AG09309 (cell line): ENCODE data around the gene ADAMTS10.

Source experiments
- DNase-seq: peaks from one replicate; pipeline ENCODE4 v3.0.0-alpha.2; 2010; ENCODE audit warnings: low read depth
- H3K4me3 ChIP-seq: 2 replicates; pipeline ENCODE4 v1.5.1; 2011; ENCODE audit warnings: mild to moderate bottlenecking, low read depth, low read length, moderate library complexity; ENCODE audit not compliant: control insufficient read depth
- TF ChIP-seq, protein P1 (sequence below): IDR thresholded peaks from 2 replicates; pipeline ENCODE4 v1.5.1; 2011; ENCODE audit warnings: mild to moderate bottlenecking, low read depth, low read length, inconsistent platforms; ENCODE audit not compliant: insufficient read depth, control insufficient read depth; ENCODE audit errors: missing control alignments

ADAMTS10 gene

GRCh38 chr19:8610041-8610935 is at the start of gene ADAMTS10:
Gene ADAMTS10 (minus strand): TSS chr19:8610715. CDS start chr19:8605710, 5,005 bp downstream.
- TF ChIP-seq, protein P1, sequence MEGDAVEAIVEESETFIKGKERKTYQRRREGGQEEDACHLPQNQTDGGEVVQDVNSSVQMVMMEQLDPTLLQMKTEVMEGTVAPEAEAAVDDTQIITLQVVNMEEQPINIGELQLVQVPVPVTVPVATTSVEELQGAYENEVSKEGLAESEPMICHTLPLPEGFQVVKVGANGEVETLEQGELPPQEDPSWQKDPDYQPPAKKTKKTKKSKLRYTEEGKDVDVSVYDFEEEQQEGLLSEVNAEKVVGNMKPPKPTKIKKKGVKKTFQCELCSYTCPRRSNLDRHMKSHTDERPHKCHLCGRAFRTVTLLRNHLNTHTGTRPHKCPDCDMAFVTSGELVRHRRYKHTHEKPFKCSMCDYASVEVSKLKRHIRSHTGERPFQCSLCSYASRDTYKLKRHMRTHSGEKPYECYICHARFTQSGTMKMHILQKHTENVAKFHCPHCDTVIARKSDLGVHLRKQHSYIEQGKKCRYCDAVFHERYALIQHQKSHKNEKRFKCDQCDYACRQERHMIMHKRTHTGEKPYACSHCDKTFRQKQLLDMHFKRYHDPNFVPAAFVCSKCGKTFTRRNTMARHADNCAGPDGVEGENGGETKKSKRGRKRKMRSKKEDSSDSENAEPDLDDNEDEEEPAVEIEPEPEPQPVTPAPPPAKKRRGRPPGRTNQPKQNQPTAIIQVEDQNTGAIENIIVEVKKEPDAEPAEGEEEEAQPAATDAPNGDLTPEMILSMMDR: no peak
- peak within 1 kb of the TSS; percentile 48 for H3K4me3 ChIP-seq
- no peak for DNase-seq

DNA sequence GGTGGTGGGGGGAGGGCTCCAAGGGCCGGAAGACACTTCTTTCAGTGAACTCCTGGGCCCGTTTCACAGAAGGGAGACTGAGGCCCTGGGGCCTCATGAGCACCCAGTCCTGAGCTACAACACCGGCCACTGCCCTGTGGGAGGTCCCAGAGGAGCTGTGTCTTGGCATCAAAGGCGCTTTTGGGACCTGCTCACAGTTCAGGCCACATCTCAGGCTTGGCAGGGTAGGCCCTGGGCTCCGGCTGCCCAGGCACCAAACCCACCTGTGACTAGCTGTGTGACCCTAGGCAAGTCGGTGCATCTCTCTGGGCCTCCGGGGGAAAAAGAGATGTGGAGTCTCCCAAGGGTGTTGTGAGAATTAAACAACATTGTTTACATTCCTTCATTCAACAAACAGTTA is 49.4 kb upstream of the ADAMTS10 start:
- TF ChIP-seq, protein P1: no peak
- no peak for DNase-seq

GRCh38 chr19:8657869-8658268 is 47.4 kb upstream of the ADAMTS10 start:
- TF ChIP-seq, protein P1: no peak
- H3K4me3 ChIP-seq: no peak overlapping the region
- no peak for DNase-seq

More for the DNA sequence above, 49.4 kb upstream of the ADAMTS10 start:
- no peak overlapping the region for H3K4me3 ChIP-seq

DNA sequence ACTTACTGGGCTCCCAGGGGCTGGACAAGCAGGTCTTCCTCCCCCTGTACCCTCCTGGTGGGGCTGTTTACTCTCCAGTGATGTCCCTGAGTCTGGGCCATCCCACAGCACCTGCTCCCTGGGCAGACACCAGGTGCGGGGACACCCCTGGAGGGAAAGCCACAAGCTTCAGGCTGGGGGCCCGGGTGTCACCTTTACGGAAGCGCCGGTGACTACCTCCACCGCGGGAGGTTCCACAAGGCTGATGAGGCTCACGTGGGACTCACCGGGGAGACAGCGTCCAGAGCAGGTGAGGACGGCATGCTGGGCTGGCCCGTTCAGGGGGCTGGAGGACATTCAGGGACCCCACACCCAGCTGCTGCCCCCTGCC is 44.8 kb upstream of the ADAMTS10 start:
- TF ChIP-seq, protein P1: no peak

GRCh38 chr19:8654591-8655339 is 44.2 kb upstream of the ADAMTS10 start:
- TF ChIP-seq, protein P1: peak; percentile 95
- no peak overlapping the region for H3K4me3 ChIP-seq
- no peak for DNase-seq

More for the DNA sequence above, 44.8 kb upstream of the ADAMTS10 start:
- DNase-seq: no peak
- no peak overlapping the region for H3K4me3 ChIP-seq

- TF ChIP-seq, protein P1: no peak
- no peak overlapping the region for H3K4me3 ChIP-seq
- no peak for DNase-seq
Observed at GRCh38 chr19:8648240-8648639, 37.7 kb upstream of the ADAMTS10 start.
